DMS 273 (cell line): ENCODE measurements around the gene BUB1B.

Source experiments
- DNase-seq: peaks from one replicate; lab custom pipeline; 2025; ENCODE audit not compliant: unreplicated experiment; lab: John Stamatoyannopoulos, UW

The BUB1B gene

GRCh38 chr15:40239693-40240618, 79.1 kb downstream of the BUB1B start:
- DNase-seq = no peak

- no peak for DNase-seq
These were observed 79.9 kb downstream of the BUB1B start for GRCh38 chr15:40240619-40241221.

GRCh38 chr15:40241269-40242212, 80.7 kb downstream of the BUB1B start:
- DNase-seq = no peak

GRCh38 chr15:40242213-40242599, 81.3 kb downstream of the BUB1B start:
- DNase-seq = no peak

GRCh38 chr15:40242601-40243000, 81.7 kb downstream of the BUB1B start:
- DNase-seq = no peak

- DNase-seq = no peak
These were observed 82.4 kb downstream of the BUB1B start for GRCh38 chr15:40243126-40243810.

GRCh38 chr15:40244961-40245523, 84.2 kb downstream of the BUB1B start:
- DNase-seq = no peak

GRCh38 chr15:40245666-40246450, 85.0 kb downstream of the BUB1B start:
- no peak for DNase-seq

GRCh38 chr15:40246496-40247280, 85.8 kb downstream of the BUB1B start:
- DNase-seq = no peak

GRCh38 chr15:40247406-40247971, 86.6 kb downstream of the BUB1B start:
- DNase-seq = no peak

- DNase-seq = peak; percentile 75
These were observed 87.3 kb downstream of the BUB1B start for GRCh38 chr15:40248006-40248783.

GRCh38 chr15:40249477-40250303, 88.8 kb downstream of the BUB1B start:
- no peak for DNase-seq

GRCh38 chr15:40250304-40250656, 89.4 kb downstream of the BUB1B start:
- no peak for DNase-seq

- DNase-seq = no peak
These were observed 90.1 kb downstream of the BUB1B start for GRCh38 chr15:40250771-40251483.

GRCh38 chr15:40251486-40252140, 90.7 kb downstream of the BUB1B start:
- no peak for DNase-seq

- no peak for DNase-seq
These were observed 91.2 kb downstream of the BUB1B start for GRCh38 chr15:40252141-40252437.
